T-helper 9 cell (primary cell): Measurements from ENCODE around the gene DLG2.
"Not testable (repeated sequence)": the region's sequence is repeated elsewhere in the genome, so short reads cannot be mapped to it uniquely, and the experiment has no call there.

ENCODE experiments used
- DNase-seq: peaks from one replicate; pipeline ENCODE4 v3.0.0-alpha.2; 2020

Gene DLG2

GRCh38 chr11:83601201-83601913 lies 2025.8 kb downstream of the DLG2 start:
- no peak for DNase-seq

- DNase-seq, result no peak
These were observed 2026.5 kb downstream of the DLG2 start for GRCh38 chr11:83600661-83601060.

GRCh38 chr11:83599066-83599465 lies 2028.1 kb downstream of the DLG2 start:
- DNase-seq, result no peak

- not testable (repeated sequence) for DNase-seq
These were observed 2039.3 kb downstream of the DLG2 start for GRCh38 chr11:83587797-83588196.

GRCh38 chr11:83583757-83584366 lies 2043.3 kb downstream of the DLG2 start:
- DNase-seq, result no peak

GRCh38 chr11:83574519-83574918 lies 2052.6 kb downstream of the DLG2 start:
- no peak for DNase-seq

GRCh38 chr11:83572581-83573496 lies 2054.3 kb downstream of the DLG2 start:
- no peak for DNase-seq

- DNase-seq, result no peak
These were observed 2055.8 kb downstream of the DLG2 start for GRCh38 chr11:83571302-83571701.

- DNase-seq, result no peak
These were observed 2057.9 kb downstream of the DLG2 start for GRCh38 chr11:83569134-83569805.

GRCh38 chr11:83568516-83568915 lies 2058.6 kb downstream of the DLG2 start:
- no peak for DNase-seq

GRCh38 chr11:83566950-83567349 lies 2060.2 kb downstream of the DLG2 start:
- no peak for DNase-seq

- DNase-seq, result no peak
These were observed 2062.3 kb downstream of the DLG2 start for GRCh38 chr11:83564870-83565269.

- DNase-seq, result no peak
These were observed 2068.9 kb downstream of the DLG2 start for GRCh38 chr11:83558281-83558680.

GRCh38 chr11:83557653-83558052 lies 2069.5 kb downstream of the DLG2 start:
- DNase-seq, result no peak

GRCh38 chr11:83554876-83555275 lies 2072.3 kb downstream of the DLG2 start:
- DNase-seq, result no peak

GRCh38 chr11:83549984-83550667 lies 2077.0 kb downstream of the DLG2 start:
- no peak for DNase-seq

- DNase-seq, result no peak
These were observed 2080.8 kb downstream of the DLG2 start for GRCh38 chr11:83546368-83546767.

GRCh38 chr11:83545494-83546260 lies 2081.5 kb downstream of the DLG2 start:
- no peak for DNase-seq

- DNase-seq, result no peak
These were observed 2082.3 kb downstream of the DLG2 start for GRCh38 chr11:83544846-83545245.

GRCh38 chr11:83543706-83544439 lies 2083.3 kb downstream of the DLG2 start:
- DNase-seq, result no peak

GRCh38 chr11:83542861-83543260 lies 2084.3 kb downstream of the DLG2 start:
- no peak for DNase-seq
